ENCODE data around the gene KDM4B. TPM values are rescaled to one million over a fixed set of nuclear protein-coding genes. Genes with fewer than 3 reads are reported as not detected.

KDM4B gene
- total and polyA plus RNA-seq, 2 donors (not counting 1 experiment from before 2014, with no cell fraction given), result 6.4 to 14.4 TPM

GRCh38 chr19:5097331-5097930 lies 128.5 kb downstream of the KDM4B start:
- Histone ChIP-seq H3K4me2 (ENCODE audit: extremely low read depth, insufficient read depth, low read length) (no peak overlapping the region), H3K27ac (ENCODE audit: insufficient read depth, low read length) (no peak overlapping the region), H3K36me3 (ENCODE audit: control insufficient read depth, insufficient read depth, low read length) (peaks cover 1% of the 10 kb centered on the region), H3K27me3 (ENCODE audit: control insufficient read depth, insufficient read depth, low read length) (no peaks in the 10 kb centered on the region), H3K9ac (ENCODE audit: insufficient read depth, low read length) (no peak overlapping the region), H3K9me3 (ENCODE audit: control insufficient read depth, insufficient read depth, low read depth, low read length) (no peaks in the 10 kb centered on the region), H2AFZ (ENCODE audit: low read length) (no peak overlapping the region), H3K79me2 (ENCODE audit: control insufficient read depth, insufficient read depth, low read length) (no peaks in the 10 kb centered on the region), H4K20me1 (ENCODE audit: control insufficient read depth, extremely low read depth, insufficient read depth, low read length) (no peaks in the 10 kb centered on the region), H3K4me1 (ENCODE audit: control insufficient read depth, extremely low read depth, insufficient read depth, low read length) (no peaks in the 10 kb centered on the region), H3K4me3 (replicated peaks in 1 of 4; ENCODE audit: control extremely low read depth in 1 of 4, insufficient read depth in 1 of 4, low read depth in 3 of 4, low read length in 4 of 4) (no peak overlapping the region)
- TF ChIP-seq EZH2 (IDR thresholded peaks at IDR 0.05; ENCODE audit: low read length, missing control alignments) (no peak), CTCF (conservative IDR thresholded peaks at IDR 0.05 in 1 of 2, IDR thresholded peaks at IDR 0.05 in 1 of 2; ENCODE audit: low read depth in 1 of 2, low read length in 2 of 2) (no peak)
- DNase-seq (ENCODE audit: low read depth in 2 of 2), result no peak

- H3K36me3 ChIP-seq (ENCODE audit: control insufficient read depth, insufficient read depth, low read length), result peaks cover 1% of the 10 kb centered on the region
- H3K27me3 ChIP-seq (ENCODE audit: control insufficient read depth, insufficient read depth, low read length), result no peaks in the 10 kb centered on the region
- DNase-seq (ENCODE audit: low read depth in 2 of 2), result no peak
- no peak overlapping the region for H3K4me2 ChIP-seq (ENCODE audit: extremely low read depth, insufficient read depth, low read length)
- no peak for TF ChIP-seq EZH2 (IDR thresholded peaks at IDR 0.05; ENCODE audit: low read length, missing control alignments)
- no peak for TF ChIP-seq CTCF (conservative IDR thresholded peaks at IDR 0.05 in 1 of 2, IDR thresholded peaks at IDR 0.05 in 1 of 2; ENCODE audit: low read depth in 1 of 2, low read length in 2 of 2)
- H3K9ac ChIP-seq (ENCODE audit: insufficient read depth, low read length), result no peak overlapping the region
- no peak overlapping the region for H2AFZ ChIP-seq (ENCODE audit: low read length)
- no peak overlapping the region for H3K27ac ChIP-seq (ENCODE audit: insufficient read depth, low read length)
- H3K9me3 ChIP-seq (ENCODE audit: control insufficient read depth, insufficient read depth, low read depth, low read length), result no peaks in the 10 kb centered on the region
- no peak overlapping the region for H3K4me3 ChIP-seq (replicated peaks in 1 of 4; ENCODE audit: control extremely low read depth in 1 of 4, insufficient read depth in 1 of 4, low read depth in 3 of 4, low read length in 4 of 4)
- no peaks in the 10 kb centered on the region for H3K4me1 ChIP-seq (ENCODE audit: control insufficient read depth, extremely low read depth, insufficient read depth, low read length)
- no peaks in the 10 kb centered on the region for H3K79me2 ChIP-seq (ENCODE audit: control insufficient read depth, insufficient read depth, low read length)
- no peaks in the 10 kb centered on the region for H4K20me1 ChIP-seq (ENCODE audit: control insufficient read depth, extremely low read depth, insufficient read depth, low read length)
Measured at GRCh38 chr19:5097959-5098623, 129.2 kb downstream of the KDM4B start.

GRCh38 chr19:5098646-5099045 lies 129.7 kb downstream of the KDM4B start:
- Histone ChIP-seq H3K9me3 (ENCODE audit: control insufficient read depth, insufficient read depth, low read depth, low read length) (no peaks in the 10 kb centered on the region), H3K36me3 (ENCODE audit: control insufficient read depth, insufficient read depth, low read length) (peaks cover 1% of the 10 kb centered on the region), H3K79me2 (ENCODE audit: control insufficient read depth, insufficient read depth, low read length) (no peaks in the 10 kb centered on the region), H2AFZ (ENCODE audit: low read length) (no peak overlapping the region), H4K20me1 (ENCODE audit: control insufficient read depth, extremely low read depth, insufficient read depth, low read length) (no peaks in the 10 kb centered on the region), H3K4me3 (replicated peaks in 1 of 4; ENCODE audit: control extremely low read depth in 1 of 4, insufficient read depth in 1 of 4, low read depth in 3 of 4, low read length in 4 of 4) (no peak overlapping the region), H3K27ac (ENCODE audit: insufficient read depth, low read length) (no peak overlapping the region), H3K4me1 (ENCODE audit: control insufficient read depth, extremely low read depth, insufficient read depth, low read length) (no peaks in the 10 kb centered on the region), H3K4me2 (ENCODE audit: extremely low read depth, insufficient read depth, low read length) (no peak overlapping the region), H3K9ac (ENCODE audit: insufficient read depth, low read length) (no peak overlapping the region), H3K27me3 (ENCODE audit: control insufficient read depth, insufficient read depth, low read length) (no peaks in the 10 kb centered on the region)
- TF ChIP-seq EZH2 (IDR thresholded peaks at IDR 0.05; ENCODE audit: low read length, missing control alignments), result no peak
- TF ChIP-seq CTCF (conservative IDR thresholded peaks at IDR 0.05 in 1 of 2, IDR thresholded peaks at IDR 0.05 in 1 of 2; ENCODE audit: low read depth in 1 of 2, low read length in 2 of 2), result no peak
- no peak for DNase-seq (ENCODE audit: low read depth in 2 of 2)
